AG04450 (cell line): ENCODE results near the gene PPHLN1. TPM values are rescaled to one million over a fixed set of nuclear protein-coding genes. Genes with fewer than 3 reads are reported as not detected.

Experiments
- CTCF ChIA-PET: fragments of 300-600, 350-600 bp; formaldehyde crosslinking; extraction: SDS; loops from one replicate; lab custom pipeline; 2022; ENCODE audit warnings: antibody characterized with exemption, inconsistent platforms; lab: Charles Lee
- POLR2A ChIA-PET: fragments of 350-600 bp; formaldehyde crosslinking; extraction: SDS; loops from one replicate; lab custom pipeline; 2021; ENCODE audit warnings: antibody characterized with exemption, inconsistent platforms; lab: Yijun Ruan, JAX
- DNase-seq: peaks from one replicate; pipeline ENCODE4 v3.0.0-alpha.2; 2011; ENCODE audit warnings: low read depth, low spot score
- H3K27ac ChIP-seq: one replicate; pipeline ENCODE4 v1.5.1; 2012; ENCODE audit warnings: low read depth, low read length, control low read depth
- H3K27me3 ChIP-seq: one replicate; pipeline ENCODE4 v1.6.0; 2012; ENCODE audit warnings: low read length; ENCODE audit not compliant: control insufficient read depth, insufficient read depth
- H3K4me3 ChIP-seq: 2 replicates; pipeline ENCODE4 v1.5.1; 2011; ENCODE audit warnings: mild to moderate bottlenecking, low read depth, low read length, control low read depth
- H3K9me3 ChIP-seq: 2 replicates; pipeline ENCODE4 v1.5.1; 2012; ENCODE audit warnings: low read length; ENCODE audit not compliant: control insufficient read depth, insufficient read depth
- CTCF ChIP-seq: IDR thresholded peaks from 2 replicates; pipeline ENCODE4 v1.5.1; 2011; ENCODE audit warnings: low read depth, low read length, control low read depth, inconsistent platforms
- polyA plus RNA-seq: library from polyadenylated mRNA; depleted of rRNA; stranded (reverse); fragments of >200 nt; gene quantifications from 2 replicates; pipeline ENCODE4 v1.2.3, GENCODE V29; 2011

The PPHLN1 gene
- polyA plus RNA-seq, 1 experiment = 89.1 TPM

- Histone ChIP-seq H3K4me3 (no peak overlapping the region), H3K27ac (no peak overlapping the region), H3K27me3 (no peaks in the 10 kb centered on the region), H3K9me3 (no peaks in the 10 kb centered on the region)
- ChIA-PET POLR2A (no interaction called here), CTCF (interaction anchor here (2.1 kb wide), 1 partner anchor 16 kb away, joined by 10 read pairs; no protein-coding TSS in a partner anchor)
- DNase-seq = no peak
- no peak for TF ChIP-seq CTCF
These were observed 30.4 kb downstream of the PPHLN1 start for GRCh38 chr12:42356344-42356743.

GRCh38 chr12:42360747-42361403, 34.9 kb downstream of the PPHLN1 start:
- no peak for DNase-seq
- H3K9me3 ChIP-seq = no peaks in the 10 kb centered on the region
- no peak overlapping the region for H3K4me3 ChIP-seq
- no peak for TF ChIP-seq CTCF
- no peak overlapping the region for H3K27ac ChIP-seq
- ChIA-PET CTCF (interaction anchor here (1.5 to 3.0 kb wide), 2 partner anchors 11 to 12 kb away, joined by 3 to 24 read pairs; no protein-coding TSS in a partner anchor), POLR2A (interaction anchor here (1.2 kb wide), 1 partner anchor 10 kb away, joined by 10 read pairs; no protein-coding TSS in a partner anchor)
- no peaks in the 10 kb centered on the region for H3K27me3 ChIP-seq

GRCh38 chr12:42361909-42362646, 36.1 kb downstream of the PPHLN1 start:
- H3K27ac ChIP-seq = no peak overlapping the region

GRCh38 chr12:42362647-42363260, 36.8 kb downstream of the PPHLN1 start:
- DNase-seq = no peak
- no peaks in the 10 kb centered on the region for H3K27me3 ChIP-seq

More at GRCh38 chr12:42361909-42362646, 36.1 kb downstream of the PPHLN1 start:
- CTCF ChIA-PET = no interaction called here
- Histone ChIP-seq H3K9me3 (no peaks in the 10 kb centered on the region), H3K27me3 (no peaks in the 10 kb centered on the region), H3K4me3 (no peak overlapping the region)
- no peak for TF ChIP-seq CTCF
- POLR2A ChIA-PET = no interaction called here
- DNase-seq = no peak

More at GRCh38 chr12:42362647-42363260, 36.8 kb downstream of the PPHLN1 start:
- CTCF ChIA-PET = interaction anchor here (1.1 kb wide), 1 partner anchor 9 kb away, joined by 8 read pairs; no protein-coding TSS in a partner anchor
- TF ChIP-seq CTCF = no peak
- Histone ChIP-seq H3K9me3 (no peaks in the 10 kb centered on the region), H3K4me3 (no peak overlapping the region), H3K27ac (no peak overlapping the region)
- POLR2A ChIA-PET = no interaction called here
